ENCODE data around the gene ETV7.

DNA sequence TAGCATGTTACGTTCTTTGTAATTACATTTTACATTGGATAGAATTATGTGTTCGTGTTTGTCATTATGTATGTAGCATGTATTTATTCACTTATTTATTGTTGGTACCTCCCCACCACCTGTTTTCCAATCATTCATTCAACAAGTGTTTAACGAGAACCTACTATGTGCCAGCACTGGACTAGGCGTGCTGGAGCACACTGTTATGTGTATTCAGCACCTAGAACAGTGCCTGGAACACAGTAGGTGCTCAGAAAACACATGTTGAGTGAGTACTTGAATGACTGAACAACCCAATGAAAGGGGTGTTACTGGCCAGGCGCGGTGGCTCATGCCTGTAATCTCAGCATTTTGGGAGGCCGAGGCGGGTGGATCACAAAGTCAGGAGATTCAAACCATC, 11.3 kb downstream of the ETV7 start:
- TF ChIP-seq, protein P1, sequence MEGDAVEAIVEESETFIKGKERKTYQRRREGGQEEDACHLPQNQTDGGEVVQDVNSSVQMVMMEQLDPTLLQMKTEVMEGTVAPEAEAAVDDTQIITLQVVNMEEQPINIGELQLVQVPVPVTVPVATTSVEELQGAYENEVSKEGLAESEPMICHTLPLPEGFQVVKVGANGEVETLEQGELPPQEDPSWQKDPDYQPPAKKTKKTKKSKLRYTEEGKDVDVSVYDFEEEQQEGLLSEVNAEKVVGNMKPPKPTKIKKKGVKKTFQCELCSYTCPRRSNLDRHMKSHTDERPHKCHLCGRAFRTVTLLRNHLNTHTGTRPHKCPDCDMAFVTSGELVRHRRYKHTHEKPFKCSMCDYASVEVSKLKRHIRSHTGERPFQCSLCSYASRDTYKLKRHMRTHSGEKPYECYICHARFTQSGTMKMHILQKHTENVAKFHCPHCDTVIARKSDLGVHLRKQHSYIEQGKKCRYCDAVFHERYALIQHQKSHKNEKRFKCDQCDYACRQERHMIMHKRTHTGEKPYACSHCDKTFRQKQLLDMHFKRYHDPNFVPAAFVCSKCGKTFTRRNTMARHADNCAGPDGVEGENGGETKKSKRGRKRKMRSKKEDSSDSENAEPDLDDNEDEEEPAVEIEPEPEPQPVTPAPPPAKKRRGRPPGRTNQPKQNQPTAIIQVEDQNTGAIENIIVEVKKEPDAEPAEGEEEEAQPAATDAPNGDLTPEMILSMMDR (IDR thresholded peaks at IDR 0.05): no peak
- no peak for TF ChIP-seq POLR2AphosphoS5 (IDR thresholded peaks at IDR 0.05)
- TF ChIP-seq POLR2A (IDR thresholded peaks at IDR 0.05): no peak

Measured in prostate gland (tissue), 2 donors.